Panc1 (cell line): ENCODE results near the gene MYCBP2. TPM values are rescaled to one million over a fixed set of nuclear protein-coding genes. Genes with fewer than 3 reads are reported as not detected.
"Not testable (repeated sequence)": the region's sequence is repeated elsewhere in the genome, so short reads cannot be mapped to it uniquely, and the experiment has no call there.

Experiments
- ATAC-seq: fragments of 200-7000 bp; cut with Tn5 transposase; 2 replicates; pipeline ENCODE4 v1.9.1; 2020; ENCODE audit warnings: mild to moderate bottlenecking, moderate library complexity
- BruUV-seq: library from RNA; stranded (reverse); fragments of 400-500 nt; replicated peaks from 2 replicates; lab custom pipeline; 2021; lab: Mats Ljungman, UMichigan
- CTCF ChIA-PET: fragments of 300-600 bp; sonication (Branson Sonifier 250); formaldehyde crosslinking; loops from one replicate; lab custom pipeline; 2022; ENCODE audit warnings: antibody characterized with exemption; lab: Charles Lee
- POLR2A ChIA-PET: fragments of 300-600 bp; sonication (Branson Sonifier 250); formaldehyde crosslinking; loops from one replicate; lab custom pipeline; 2022; ENCODE audit warnings: antibody characterized with exemption; lab: Charles Lee
- DNase-seq: peaks from one replicate; pipeline ENCODE4 v3.0.0-alpha.2; 2010; ENCODE audit warnings: low read depth, low spot score
- H3K27ac ChIP-seq: 2 replicates; pipeline ENCODE4 v1.5.1; 2011; ENCODE audit warnings: mild to moderate bottlenecking, low read length, inconsistent platforms
- H3K27me3 ChIP-seq: fragments of 200-500 bp; sonication (Bioruptor generic); 2 replicates; pipeline ENCODE4 v1.6.0; 2014; ENCODE audit warnings: low read length, inconsistent platforms; ENCODE audit not compliant: control insufficient read depth, insufficient read depth
- H3K36me3 ChIP-seq: fragments of 200-500 bp; sonication (Bioruptor generic); 2 replicates; pipeline ENCODE4 v1.5.1; 2014; ENCODE audit warnings: inconsistent platforms, mild to moderate bottlenecking, low read length, moderate library complexity; ENCODE audit not compliant: control insufficient read depth, insufficient read depth
- H3K4me1 ChIP-seq: 2 replicates; pipeline ENCODE4 v1.5.1; 2011; ENCODE audit warnings: inconsistent platforms, mild to moderate bottlenecking, low read length, moderate library complexity; ENCODE audit not compliant: control insufficient read depth, insufficient read depth
- H3K4me3 ChIP-seq, 2 experiments: 2 replicates each; pipeline ENCODE4 v1.5.1; 2011 to 2012; ENCODE audit warnings: low read depth in 2 of 2, low read length in 2 of 2, mild to moderate bottlenecking in 2 of 2, inconsistent platforms in 1 of 2, moderate library complexity in 1 of 2
- H3K9me3 ChIP-seq: fragments of 200-500 bp; sonication (Bioruptor generic); 2 replicates; pipeline ENCODE4 v1.5.1; 2014; ENCODE audit warnings: low read depth, mild to moderate bottlenecking, inconsistent platforms, low read length, moderate library complexity; ENCODE audit not compliant: control insufficient read depth, insufficient read depth
- POLR2AphosphoS5 ChIP-seq: IDR thresholded peaks from 2 replicates; pipeline ENCODE4 v1.6.1; 2012; ENCODE audit warnings: mild to moderate bottlenecking, low read depth, low read length, moderate library complexity
- SIN3A ChIP-seq: IDR thresholded peaks from 2 replicates; pipeline ENCODE4 v1.6.1; 2012; ENCODE audit warnings: low read depth, mild to moderate bottlenecking, low read length, moderate library complexity, borderline replicate concordance; ENCODE audit not compliant: insufficient read depth
- TCF7L2 ChIP-seq: IDR thresholded peaks from 2 replicates; pipeline ENCODE4 v1.6.1; 2011; ENCODE audit warnings: mild to moderate bottlenecking, low read depth, low read length, inconsistent platforms
- in situ Hi-C: cut with HindIII; loops from 2 replicates; pipeline ENCODE4 v1.10.0; 2016; ENCODE audit warnings: low sequenced_read_pairs, low pct_unique_long_range_greater_than_20kb
- intact Hi-C: fragments of 100-400 bp; cut with micrococcal nuclease; formaldehyde crosslinking; loops from one replicate; pipeline ENCODE4 v1.10.0; 2022; ENCODE audit not compliant: unreplicated experiment
- total RNA-seq: library from RNA; stranded (reverse); gene quantifications from one replicate; pipeline ENCODE4 v1.2.1, GENCODE V29; 2021; ENCODE audit not compliant: unreplicated experiment
- TF ChIP-seq, protein P1 (sequence below): fragments of 450-650 bp; IDR thresholded peaks from 2 replicates; pipeline ENCODE4 v1.5.1; 2017; ENCODE audit warnings: mild to moderate bottlenecking
- TF ChIP-seq, protein P2 (sequence below), 2 experiments: IDR thresholded peaks; 2 replicates each; pipeline ENCODE4 v1.6.1; 2011 to 2012; ENCODE audit warnings: low read depth in 2 of 2, control low read depth in 1 of 2, low read length in 1 of 2, mild to moderate bottlenecking in 1 of 2, moderate library complexity in 1 of 2; ENCODE audit not compliant: insufficient read depth in 1 of 2

Gene MYCBP2
- total RNA-seq, 1 experiment from 2014 or later, result 41.4 TPM

DNA sequence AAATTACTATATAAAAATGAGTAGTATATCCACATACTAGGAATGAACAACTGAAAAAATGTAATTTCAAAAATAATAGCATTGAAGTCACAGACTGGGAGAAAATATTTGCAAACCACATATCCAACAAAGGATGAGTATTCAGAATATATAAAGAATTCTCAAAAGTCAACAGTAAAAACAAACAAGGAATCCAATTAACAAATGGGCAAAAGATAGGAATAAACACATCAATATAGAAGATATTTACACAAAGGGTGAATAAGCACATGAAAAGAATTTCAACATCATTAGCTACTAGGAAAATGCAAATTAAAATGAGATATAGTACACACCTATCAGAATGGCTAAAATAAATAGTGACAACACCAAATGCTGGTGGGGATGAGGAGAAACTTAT, 37.0 kb downstream of the MYCBP2 start:
- ATAC-seq, result no peak
- ChIA-PET POLR2A (no interaction called here), CTCF (no interaction called here)
- Histone ChIP-seq H3K27me3 (no peaks in the 10 kb centered on the region), H3K9me3 (no peaks in the 10 kb centered on the region), H3K4me3 (no peak overlapping the region), H3K27ac (no peak overlapping the region), H3K36me3 (no peaks in the 10 kb centered on the region), H3K4me1 (no peaks in the 10 kb centered on the region)
- TF ChIP-seq, protein P1, sequence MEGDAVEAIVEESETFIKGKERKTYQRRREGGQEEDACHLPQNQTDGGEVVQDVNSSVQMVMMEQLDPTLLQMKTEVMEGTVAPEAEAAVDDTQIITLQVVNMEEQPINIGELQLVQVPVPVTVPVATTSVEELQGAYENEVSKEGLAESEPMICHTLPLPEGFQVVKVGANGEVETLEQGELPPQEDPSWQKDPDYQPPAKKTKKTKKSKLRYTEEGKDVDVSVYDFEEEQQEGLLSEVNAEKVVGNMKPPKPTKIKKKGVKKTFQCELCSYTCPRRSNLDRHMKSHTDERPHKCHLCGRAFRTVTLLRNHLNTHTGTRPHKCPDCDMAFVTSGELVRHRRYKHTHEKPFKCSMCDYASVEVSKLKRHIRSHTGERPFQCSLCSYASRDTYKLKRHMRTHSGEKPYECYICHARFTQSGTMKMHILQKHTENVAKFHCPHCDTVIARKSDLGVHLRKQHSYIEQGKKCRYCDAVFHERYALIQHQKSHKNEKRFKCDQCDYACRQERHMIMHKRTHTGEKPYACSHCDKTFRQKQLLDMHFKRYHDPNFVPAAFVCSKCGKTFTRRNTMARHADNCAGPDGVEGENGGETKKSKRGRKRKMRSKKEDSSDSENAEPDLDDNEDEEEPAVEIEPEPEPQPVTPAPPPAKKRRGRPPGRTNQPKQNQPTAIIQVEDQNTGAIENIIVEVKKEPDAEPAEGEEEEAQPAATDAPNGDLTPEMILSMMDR, result no peak
- no peak for TF ChIP-seq SIN3A
- TF ChIP-seq, protein P2, sequence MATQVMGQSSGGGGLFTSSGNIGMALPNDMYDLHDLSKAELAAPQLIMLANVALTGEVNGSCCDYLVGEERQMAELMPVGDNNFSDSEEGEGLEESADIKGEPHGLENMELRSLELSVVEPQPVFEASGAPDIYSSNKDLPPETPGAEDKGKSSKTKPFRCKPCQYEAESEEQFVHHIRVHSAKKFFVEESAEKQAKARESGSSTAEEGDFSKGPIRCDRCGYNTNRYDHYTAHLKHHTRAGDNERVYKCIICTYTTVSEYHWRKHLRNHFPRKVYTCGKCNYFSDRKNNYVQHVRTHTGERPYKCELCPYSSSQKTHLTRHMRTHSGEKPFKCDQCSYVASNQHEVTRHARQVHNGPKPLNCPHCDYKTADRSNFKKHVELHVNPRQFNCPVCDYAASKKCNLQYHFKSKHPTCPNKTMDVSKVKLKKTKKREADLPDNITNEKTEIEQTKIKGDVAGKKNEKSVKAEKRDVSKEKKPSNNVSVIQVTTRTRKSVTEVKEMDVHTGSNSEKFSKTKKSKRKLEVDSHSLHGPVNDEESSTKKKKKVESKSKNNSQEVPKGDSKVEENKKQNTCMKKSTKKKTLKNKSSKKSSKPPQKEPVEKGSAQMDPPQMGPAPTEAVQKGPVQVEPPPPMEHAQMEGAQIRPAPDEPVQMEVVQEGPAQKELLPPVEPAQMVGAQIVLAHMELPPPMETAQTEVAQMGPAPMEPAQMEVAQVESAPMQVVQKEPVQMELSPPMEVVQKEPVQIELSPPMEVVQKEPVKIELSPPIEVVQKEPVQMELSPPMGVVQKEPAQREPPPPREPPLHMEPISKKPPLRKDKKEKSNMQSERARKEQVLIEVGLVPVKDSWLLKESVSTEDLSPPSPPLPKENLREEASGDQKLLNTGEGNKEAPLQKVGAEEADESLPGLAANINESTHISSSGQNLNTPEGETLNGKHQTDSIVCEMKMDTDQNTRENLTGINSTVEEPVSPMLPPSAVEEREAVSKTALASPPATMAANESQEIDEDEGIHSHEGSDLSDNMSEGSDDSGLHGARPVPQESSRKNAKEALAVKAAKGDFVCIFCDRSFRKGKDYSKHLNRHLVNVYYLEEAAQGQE (IDR thresholded peaks at IDR 0.05; ENCODE audit: insufficient read depth in 1 of 2, low read depth in 2 of 2, low read length in 1 of 2), result no peak
- TF ChIP-seq TCF7L2, result no peak
- no peak for TF ChIP-seq POLR2AphosphoS5
- intact Hi-C loops (no loop called here), in situ Hi-C loops (no loop called here)
- DNase-seq, result no peak
- BruUV-seq, result no TSS peak

DNA sequence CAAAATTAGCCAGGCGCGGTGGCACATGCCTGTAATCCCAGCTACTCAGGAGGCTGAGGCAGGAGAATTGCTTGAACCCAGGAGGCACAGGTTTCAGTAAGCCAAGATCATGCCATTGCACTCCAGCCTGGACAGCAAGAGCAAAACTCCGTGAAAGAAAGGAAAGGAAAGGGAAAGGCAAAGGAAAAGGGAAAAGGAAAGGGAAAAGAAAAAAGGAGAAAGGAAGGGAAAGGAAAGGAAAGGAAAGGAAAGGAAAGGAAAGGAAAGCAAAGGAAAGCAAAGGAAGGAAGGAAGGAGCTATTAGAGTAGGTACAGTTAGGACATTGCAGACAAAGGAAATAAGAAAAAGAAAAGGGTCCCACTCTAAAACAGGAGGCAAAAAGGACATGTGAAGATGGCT, 41.3 kb downstream of the MYCBP2 start:
- POLR2A ChIA-PET, ATAC-seq, in situ Hi-C loops, DNase-seq, BruUV-seq, H3K4me3 ChIP-seq, CTCF ChIA-PET, H3K36me3 ChIP-seq, H3K27ac ChIP-seq, H3K9me3 ChIP-seq, H3K4me1 ChIP-seq, H3K27me3 ChIP-seq, intact Hi-C loops: not testable (repeated sequence)

DNA sequence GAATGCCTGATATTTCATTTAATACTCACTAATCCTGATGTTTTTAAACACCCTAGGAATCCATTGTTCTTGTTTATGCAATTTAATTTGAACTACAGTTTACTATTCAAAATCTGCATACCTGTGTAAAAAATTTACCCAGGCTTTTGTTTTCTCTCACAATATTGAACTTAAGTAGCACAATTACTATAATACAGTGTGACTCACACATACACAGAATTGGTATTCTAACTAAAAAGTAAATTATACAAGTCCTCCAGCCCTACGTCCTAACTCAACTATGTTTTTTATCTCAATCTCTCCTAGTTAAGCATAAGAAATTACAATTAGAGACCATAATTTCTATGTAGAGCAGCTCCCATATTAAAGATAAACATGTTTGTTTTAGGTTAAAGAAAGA, 41.8 kb downstream of the MYCBP2 start:
- POLR2A ChIA-PET, result no interaction called here
- DNase-seq (no peak), ATAC-seq (no peak)
- TF ChIP-seq, protein P2 (IDR thresholded peaks at IDR 0.05; ENCODE audit: insufficient read depth in 1 of 2, low read depth in 2 of 2, low read length in 1 of 2), result no peak
- TF ChIP-seq TCF7L2 (no peak), POLR2AphosphoS5 (no peak), SIN3A (no peak)
- TF ChIP-seq, protein P1, result no peak
- H3K4me1 ChIP-seq, result no peaks in the 10 kb centered on the region
- in situ Hi-C loops (no loop called here), intact Hi-C loops (no loop called here)
- H3K9me3 ChIP-seq, result no peaks in the 10 kb centered on the region
- no peak overlapping the region for H3K27ac ChIP-seq
- H3K27me3 ChIP-seq, result no peaks in the 10 kb centered on the region
- no peaks in the 10 kb centered on the region; the same call in 1 of the 2 replicates for H3K36me3 ChIP-seq
- H3K4me3 ChIP-seq, result no peak overlapping the region
- CTCF ChIA-PET, result no interaction called here
- no TSS peak for BruUV-seq
